GM18498 (cell line): Measurements from ENCODE around the gene ADGB.
A peak's percentile ranks its signal among the peaks of the same experiment; 100 is the strongest.
"Not testable (repeated sequence)": the region's sequence is repeated elsewhere in the genome, so short reads cannot be mapped to it uniquely, and the experiment has no call there.

ENCODE experiments used
- ATAC-seq: cut with Tn5 transposase; IDR thresholded peaks from one replicate; pipeline ENCODE4 v1.9.1; 2021; ENCODE audit warnings: mild to moderate bottlenecking, moderate library complexity; ENCODE audit not compliant: unreplicated experiment

The ADGB gene

DNA sequence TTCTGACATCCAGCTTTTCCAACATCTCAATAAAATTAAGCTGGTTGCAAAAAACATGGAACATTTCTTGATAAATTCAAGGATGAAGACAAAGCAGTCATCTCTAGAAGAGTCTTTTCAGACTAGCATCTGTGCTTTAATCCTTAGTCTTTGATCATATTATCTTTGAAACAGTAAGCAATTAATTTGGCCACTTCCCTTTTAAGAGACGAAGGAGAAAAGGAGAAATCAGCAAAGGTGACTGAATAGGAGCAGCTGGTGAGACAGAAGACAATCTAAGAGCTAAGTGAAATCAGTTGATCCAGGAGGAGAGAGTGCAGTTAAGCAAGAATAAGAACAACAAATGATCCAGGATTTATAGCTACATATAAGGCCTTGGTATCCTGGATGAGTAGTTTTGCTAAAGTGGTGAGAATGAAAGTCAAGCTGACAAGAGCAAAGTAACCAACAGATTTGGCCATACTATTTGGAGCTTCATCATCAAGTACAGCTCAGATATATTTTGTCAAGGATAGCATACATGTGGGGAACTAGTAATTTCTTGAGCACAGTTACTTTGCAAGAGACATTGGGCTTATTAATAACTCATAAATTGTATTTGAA lies 215.5 kb downstream of the ADGB start:
- no peak for ATAC-seq

DNA sequence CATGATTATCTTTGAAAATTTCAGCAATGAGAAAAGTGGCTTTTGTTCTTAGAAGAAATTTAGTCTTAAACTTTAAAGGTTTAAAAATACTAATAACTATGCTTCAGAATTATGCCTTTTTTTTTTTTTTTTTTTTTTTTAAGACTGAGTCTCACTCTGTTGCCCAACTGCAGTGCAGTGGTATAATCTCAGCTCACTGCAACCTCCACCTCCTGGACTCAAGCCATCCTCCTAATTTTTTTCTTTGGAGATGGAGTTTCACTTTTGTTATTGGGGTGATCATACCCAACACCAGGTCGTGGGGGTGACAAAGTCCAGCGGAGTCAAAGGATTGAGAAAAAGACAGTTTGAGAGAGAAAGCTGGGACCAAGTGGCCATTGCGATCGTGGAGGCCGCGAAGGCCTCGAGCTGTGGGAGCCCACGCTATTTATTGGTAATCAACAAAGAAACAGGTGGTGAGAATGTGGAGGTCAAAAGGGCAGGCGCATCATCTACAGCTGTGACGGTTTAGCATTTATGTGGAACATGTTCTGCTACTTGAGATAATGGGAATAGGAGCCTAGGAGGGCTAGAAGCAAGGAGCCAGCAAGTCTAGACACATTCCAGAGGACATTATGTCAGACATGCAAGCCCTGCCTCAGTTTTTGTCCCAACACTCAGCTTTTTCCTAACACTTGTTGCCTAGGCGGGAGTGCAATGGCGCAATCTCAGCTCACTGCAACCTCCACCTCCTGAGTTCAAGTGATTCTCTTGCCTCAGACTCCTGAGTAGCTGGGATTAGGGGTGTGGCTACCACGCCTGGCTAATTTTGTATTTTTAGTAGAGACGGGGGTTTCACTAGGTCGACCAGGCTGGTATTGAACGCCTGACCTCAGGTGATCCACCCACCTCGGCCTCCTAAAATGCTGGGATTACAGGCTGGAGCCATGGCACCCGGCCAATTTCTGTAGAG lies 217.0 kb downstream of the ADGB start:
- not testable (repeated sequence) for ATAC-seq

DNA sequence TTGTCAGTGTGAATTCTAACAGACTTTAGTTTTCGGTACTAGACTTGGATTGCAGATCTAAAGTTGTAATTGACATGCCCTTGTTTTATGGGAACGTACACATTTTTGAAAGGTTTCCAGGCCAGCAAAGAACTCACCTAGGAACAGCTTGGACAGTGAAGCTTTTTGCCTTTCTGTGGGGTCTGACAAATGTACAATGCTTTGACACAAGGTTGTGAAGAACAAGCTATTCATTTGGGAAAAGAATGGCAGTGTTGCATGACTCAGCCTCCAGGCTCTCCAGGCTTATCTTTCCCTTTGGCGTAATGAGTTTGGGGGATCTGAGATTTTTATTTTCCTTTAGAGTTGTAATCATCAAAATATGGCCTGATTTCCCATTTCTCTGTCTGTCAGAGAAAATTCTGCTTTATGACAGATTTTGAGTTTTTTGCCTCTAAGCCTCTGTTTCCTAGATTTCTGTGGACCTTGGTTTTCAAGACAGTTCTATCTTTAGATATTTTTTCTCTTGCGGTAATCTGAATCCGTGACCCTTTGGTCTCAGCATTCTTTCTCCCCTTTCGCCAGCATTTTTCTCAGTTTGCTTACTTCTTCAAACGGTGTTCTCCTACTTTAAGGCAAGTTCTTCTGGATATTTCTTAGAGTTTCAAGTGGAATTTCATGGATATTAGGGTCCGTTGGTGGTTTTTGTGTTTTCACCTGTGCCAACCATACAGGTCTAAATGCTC lies 221.0 kb downstream of the ADGB start:
- ATAC-seq: no peak

DNA sequence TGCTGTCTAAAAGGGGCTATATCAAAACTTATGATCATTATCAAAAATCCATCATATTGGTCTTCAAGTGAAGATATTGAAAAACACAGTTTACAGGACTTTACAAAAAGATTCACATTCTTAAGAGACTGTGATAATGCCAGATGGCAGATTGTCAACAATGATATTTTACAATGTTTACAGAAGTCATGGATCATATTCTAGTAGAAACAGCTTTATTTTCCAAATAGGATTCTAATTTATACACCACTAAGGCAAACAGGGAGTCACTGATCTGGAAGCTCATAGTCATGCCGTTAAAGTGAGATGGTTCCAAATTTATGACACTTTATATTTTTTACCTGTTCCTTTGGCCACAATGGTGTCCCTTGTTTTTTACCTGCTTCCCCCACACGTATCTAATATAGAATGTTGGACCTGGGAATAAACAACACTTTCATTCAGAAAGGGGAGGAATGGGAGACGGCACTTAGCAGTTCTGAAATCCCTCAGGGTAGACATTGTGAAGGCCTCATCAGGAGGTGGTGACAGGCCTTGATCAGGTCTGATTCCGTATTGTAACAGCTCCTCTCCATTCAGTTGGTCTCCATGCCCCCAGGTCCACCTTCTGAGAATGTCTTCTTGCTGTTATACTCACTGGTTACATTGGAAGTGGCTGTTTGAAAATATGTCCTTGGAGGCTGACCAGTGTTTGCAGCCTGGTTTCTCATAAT lies 228.6 kb downstream of the ADGB start:
- no peak for ATAC-seq

DNA sequence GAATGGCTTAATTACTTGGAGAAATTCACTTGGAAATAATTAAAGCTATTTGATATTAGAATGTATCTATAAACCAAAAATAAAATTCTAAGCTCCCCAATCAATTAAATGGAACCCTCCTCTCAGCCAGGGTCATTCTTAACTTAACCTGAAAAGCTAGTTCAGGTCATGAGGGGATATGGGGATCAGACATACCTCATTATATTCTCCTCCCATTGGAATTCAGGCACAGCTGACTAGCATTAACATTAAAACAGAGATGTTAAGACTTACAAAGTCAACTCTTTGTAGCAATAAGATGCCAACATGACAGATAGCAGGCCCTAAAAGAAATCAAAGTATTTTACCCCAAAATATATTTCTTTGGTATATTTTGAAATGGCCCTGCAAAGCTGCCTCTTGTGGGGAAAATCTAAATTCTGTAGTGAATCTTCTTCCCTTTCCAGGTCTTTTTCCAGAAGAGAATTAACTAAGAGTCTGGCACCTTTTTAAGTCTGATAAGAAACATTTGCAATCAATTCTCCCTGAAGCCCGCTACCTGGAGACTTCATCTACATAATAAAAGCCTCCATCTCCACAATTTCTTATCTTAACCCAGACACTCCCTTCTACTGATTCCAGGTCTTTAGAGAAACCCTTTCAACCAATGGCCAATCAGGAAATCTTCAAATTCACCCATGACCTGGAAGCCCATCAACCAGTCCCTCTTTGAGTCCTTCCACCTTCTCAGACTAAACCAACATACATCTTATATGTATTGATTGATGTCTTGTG lies 231.2 kb downstream of the ADGB start:
- no peak for ATAC-seq

DNA sequence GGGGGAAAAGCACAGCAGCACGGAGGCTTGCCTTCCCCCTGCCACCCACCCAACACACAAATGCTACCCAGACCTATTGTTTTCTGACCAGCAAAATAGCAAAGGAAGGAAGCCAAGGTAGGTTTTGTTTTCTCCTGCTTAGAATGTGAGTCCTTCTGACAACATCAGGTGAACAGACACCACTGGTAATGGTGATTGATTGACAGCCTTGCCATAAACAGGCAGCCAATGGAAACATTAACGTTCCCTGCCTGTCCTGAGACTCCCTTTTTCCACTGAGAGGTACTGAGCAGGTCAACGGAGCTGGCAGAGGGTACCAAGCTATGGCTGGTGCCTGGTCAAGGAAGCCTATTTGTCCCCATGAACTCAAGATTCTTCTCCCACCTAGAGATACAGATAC lies 234.4 kb downstream of the ADGB start:
- no peak for ATAC-seq

DNA sequence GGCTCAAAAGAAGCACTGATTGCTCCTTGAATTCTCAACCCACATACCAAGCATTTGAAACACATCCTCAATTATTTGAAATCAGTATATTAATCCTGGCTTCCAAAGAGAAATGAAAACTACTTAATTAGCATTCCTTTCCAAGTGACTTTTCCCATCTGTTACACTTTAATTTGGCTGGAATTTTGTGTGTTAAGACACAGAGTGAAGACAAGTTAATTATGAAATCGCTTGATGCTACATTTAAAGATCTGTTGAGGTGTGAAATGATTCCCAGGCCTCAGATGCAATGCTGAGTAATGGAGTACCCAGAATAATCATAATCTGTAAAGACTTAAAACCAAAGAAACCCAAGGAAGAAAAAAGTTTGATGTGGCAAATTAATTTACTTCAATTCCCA lies 241.4 kb downstream of the ADGB start:
- no peak for ATAC-seq

DNA sequence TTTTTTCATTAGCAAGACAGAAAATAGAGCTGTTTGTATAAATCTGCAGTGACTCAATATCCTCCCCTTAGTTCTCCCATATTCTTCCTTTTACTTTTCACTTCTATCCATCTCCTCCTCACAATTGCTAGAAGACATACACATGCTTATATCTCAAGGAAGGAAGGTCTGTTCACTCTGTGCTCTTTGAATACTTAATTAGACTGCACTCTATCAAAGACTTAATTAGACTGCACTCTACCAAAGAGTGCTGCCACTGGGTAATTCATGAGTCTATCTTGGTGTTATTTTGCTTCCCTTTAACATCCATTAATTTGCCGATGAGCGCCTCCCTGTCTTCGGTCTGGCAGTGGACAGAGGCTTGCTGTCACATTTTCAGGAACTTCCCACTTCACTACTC lies 241.9 kb downstream of the ADGB start:
- ATAC-seq: no peak

DNA sequence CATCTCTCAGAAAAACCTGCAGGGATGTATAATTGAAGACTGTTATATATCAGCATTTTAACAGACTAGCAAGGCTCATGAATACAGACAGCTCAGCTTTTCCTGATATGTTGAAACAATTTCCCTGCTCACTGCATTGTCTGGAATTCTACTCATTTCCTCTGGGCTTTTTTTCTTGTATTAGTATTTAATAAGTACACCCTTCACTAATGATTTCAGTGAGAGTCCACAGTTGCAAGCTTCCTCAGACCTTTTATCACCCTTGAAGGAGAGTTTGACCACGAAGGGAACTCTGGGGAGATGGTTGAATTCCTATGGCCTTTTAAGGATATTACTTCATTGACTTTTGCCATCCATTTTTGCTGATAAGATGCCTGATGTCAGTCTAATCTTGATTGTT lies 248.7 kb downstream of the ADGB start:
- ATAC-seq: no peak

DNA sequence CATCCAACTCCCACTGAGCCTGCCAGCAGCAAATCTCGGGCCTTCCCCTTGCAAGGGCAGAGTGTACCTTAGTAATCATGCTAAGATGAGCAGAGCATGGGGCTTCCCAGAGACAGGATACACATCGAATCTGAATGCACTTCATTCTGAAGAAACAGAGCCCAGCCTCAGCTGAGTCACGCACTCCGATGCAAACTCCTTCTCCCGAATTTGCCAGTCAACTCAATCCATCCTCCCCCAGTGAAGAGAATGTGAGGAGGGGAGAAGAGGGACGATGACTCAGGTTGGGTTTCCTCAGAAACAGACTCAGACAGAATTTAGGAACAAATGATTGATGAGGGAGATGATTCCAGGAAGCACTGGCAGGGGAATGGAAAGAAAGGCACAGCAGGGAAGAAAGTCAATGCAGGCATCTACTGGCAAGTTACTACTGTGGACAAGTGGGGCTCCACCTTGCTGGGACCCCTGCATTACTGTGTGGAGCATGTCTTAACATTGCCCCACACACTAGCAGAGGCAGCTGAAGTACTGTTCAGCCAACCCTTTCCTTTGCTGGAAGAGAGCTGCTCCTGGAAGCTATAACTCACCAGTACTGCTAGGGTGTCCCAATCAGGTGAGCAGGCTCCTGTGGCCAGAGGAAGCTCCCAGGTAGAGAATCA lies 251.6 kb downstream of the ADGB start:
- ATAC-seq: no peak

DNA sequence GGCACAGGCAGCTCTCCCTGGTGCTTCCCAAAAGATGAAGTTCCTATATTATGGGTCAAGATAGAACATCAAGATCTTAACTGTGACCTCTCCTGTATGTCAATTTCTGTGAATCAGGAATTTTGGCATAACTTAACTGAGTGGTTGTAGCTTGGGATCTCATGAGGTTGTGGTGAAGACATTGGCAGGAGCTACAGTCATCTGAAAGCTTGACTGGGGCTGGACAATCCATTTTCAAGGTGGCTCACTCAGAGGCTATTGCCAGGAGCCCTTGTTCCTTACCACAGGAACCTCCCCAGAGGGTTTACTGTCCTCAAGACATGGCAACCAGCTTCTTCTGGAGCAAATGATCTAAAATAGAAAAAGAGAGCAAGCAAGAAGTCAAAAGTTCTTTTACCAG lies 252.2 kb downstream of the ADGB start:
- ATAC-seq: no peak

DNA sequence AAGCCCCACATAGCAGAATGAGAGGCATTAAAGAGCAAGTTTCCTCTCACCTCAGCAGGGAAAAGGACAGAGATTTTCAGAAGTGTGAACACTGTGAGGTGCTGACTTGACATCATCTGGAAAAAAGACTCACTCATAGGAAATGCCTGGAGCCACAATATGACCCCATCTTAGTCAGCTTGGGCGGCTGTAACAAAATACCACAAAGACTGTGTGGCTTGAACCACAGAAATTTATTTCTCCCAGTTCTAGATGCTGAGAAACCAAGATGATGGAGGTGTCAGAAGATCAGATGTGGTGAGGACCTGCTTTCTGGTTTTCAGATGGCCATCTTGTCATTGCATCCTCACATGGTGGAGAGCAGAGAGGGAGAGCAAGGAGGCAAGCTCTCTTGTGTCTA lies 253.1 kb downstream of the ADGB start:
- no peak for ATAC-seq

DNA sequence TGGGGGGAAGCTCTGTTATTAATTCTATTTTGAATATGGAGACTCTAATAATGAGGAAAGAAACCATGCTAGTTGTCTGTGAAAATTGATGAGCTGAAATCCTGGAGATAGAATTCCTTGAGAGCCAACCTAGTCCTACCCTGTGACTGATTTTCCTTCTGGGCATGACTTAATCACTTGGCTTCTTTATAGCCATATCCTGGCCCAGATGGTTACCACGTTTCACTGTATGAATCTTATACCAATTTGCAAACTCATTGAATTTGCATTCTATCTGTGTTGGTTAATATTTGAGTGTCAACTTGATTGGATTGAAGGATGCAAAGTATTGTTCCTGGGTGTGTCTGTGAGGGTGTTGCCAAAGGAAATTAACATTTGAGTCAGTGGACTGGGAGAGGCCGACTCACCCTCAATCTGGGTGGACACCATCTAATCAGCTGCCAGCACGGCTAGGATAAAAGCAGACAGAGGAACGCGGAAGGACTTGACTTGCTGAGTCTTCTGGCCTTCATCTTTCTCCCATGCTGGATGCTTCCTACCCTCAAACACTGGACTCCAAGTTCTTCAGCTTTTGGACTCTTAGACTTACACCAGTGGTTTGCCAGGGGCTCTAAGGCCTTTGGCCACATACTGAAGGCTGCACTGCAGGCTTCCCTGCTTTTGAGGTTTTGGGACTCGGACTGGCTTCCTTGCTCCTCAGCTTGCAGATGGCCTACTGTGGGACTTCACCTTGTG lies 255.9 kb downstream of the ADGB start:
- not testable (repeated sequence) for ATAC-seq

DNA sequence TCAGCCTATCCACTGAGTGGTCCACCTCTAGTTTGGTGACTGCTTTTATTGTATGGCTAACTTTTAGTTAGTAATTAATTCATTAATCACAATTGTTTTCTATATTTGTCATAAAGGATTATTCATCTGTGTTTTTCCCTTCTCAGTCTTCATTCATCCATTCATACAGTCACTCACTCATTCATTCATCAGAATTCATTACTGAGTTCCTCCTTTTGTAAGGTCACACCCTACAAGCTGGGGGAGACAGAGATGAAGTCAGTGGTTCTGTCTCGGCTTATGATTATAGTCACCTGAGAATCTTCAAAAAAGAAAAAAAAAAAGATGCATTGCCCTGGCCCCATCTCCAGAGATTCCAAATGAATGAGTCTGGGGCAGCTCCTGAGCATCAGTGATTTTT lies 257.1 kb downstream of the ADGB start:
- ATAC-seq: peak; percentile 3

DNA sequence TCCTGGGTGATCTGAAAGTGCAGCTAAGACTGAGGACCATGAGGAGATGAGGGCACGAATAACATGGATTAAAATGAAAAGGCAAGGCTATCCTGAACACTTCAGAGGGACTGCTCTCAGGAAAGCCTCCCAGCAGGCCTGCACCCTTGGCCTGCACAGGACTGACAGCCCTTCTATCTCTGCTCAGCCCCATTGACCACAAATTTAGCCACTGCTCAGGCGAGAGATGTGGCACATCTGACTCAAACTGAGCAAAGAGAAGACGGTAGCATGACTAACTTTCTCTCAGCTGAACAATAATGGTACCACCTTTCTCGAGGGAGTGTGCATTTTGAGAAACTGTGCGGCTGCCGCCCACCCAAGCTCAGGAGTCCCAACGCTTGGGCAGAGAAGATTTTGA lies 257.5 kb downstream of the ADGB start:
- ATAC-seq: peak; percentile 47

DNA sequence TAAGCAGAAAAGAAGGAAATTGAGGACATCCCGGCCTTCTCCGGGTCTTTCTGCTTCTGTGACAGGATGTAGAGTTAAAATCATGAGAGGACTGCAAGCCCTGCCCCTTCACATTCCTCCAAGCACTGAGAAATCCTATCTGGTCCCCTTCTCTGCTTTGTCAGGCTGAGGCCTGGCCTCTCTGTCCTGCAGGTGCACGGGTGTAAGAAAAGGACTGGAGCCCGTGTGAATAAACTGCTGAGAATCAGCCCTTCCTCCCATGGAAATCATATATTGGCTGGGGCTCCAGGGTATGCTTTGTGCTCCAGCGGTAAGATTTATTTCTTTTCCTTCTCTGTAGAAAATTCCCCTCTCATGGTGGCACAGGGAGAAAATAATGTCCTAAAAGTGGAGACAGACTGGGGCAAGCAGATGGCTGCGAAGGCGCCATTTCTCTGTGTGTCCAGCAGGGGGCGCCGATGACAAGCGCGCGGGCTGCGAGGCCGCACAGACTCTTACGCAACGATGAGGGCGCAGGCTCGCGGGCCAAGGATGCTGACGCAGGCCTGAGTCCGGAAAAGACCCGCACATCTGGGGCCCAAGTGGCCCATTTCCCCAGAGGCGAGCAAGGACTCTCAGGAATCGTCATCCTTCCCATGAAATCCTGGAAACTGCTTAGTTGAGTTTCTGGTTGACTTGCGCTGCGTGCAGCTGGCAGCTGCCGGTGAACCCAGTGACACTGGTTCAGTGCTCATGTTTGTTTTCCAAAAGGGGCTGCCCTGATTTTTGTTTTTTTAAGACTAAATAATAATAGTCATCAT lies 258.6 kb downstream of the ADGB start:
- ATAC-seq: peak; percentile 95

DNA sequence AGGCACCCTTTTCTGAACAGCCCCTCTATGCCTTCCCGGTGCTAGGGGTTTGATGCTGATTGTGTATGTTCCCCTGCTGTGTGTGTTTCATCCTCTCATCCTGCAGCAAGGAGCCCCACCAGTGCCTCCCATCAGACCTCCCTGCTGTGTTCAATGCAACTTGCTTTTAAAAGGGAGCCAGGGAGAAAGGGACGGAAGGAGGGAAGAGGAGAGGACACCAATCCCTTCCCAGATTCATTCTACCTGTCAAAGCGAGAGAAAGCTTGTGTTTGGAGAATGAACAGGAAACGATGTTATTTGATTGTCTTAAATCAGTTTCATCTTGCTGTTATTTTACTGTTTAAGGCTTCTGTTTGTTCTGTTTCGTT lies 259.2 kb downstream of the ADGB start:
- peak; percentile 24 for ATAC-seq

DNA sequence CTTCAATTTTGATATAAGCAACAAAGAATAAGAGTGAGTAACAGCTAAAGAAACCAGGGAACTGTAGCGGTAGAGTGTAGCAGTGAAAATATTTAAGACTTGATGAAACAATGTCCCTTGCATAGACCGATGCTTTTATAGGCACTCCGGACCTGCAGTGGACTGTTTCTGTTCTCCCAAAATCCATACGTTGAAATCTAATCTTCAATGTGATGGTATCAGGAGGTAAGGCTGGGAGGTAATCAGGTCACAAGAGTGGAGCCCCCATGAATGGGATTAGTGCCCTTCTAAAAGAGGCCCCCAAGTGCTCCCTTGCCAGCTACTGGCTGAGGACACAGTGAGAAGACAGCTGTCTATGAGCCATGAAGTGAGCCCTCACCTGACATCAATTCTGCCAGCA lies 260.4 kb downstream of the ADGB start:
- no peak for ATAC-seq
